Measurements from ENCODE around the gene LILRB4. TPM values are rescaled to one million over a fixed set of nuclear protein-coding genes. Genes with fewer than 3 reads are reported as not detected.
"Not testable (repeated sequence)": the region's sequence is repeated elsewhere in the genome, so short reads cannot be mapped to it uniquely, and the experiment has no call there.

LILRB4 gene
- total RNA-seq, 8 experiments from 2014 or later, result 0.18 to 0.87 (median 0.38) TPM; not detected in 3

DNA sequence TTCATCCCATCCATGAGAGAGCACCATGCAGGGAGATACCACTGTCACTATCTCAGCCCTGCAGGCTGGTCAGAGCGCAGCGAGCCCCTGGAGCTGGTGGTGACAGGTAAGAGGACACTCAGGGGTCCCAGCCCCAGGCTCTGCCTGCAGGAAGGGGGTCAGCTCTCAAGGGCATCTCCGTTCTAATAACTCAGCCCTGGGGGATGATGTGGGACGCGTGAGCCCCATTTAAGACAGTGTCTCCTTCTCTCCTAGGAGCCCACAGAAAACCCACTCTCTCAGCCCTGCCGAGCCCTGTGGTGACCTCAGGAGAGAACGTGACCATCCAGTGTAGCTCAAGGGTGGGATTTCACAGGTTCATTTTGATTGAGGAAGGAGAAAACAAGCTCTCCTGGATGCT lies 46.0 kb downstream of the LILRB4 start:
- Histone ChIP-seq H3K4me3 (no peak overlapping the region), H3K4me1 (replicated peaks in 1 of 2) (no peaks in the 10 kb centered on the region), H3K27ac (no peak overlapping the region)
- in situ Hi-C loops (cut with MboI; ENCODE audit: low pct_unique_long_range_greater_than_20kb in 2 of 9, low sequenced_read_pairs in 9 of 9, unreplicated experiment in 9 of 9), result no loop called here
- WGBS, 10 experiments, result 17 to 48% (median 23%) methylated on average over 2 to 5 of the region's 7 CpGs; no CpG with 5 or more reads in 7 of the 10 experiments
- no peak for ATAC-seq (replicated peaks in 6 of 8)

DNA sequence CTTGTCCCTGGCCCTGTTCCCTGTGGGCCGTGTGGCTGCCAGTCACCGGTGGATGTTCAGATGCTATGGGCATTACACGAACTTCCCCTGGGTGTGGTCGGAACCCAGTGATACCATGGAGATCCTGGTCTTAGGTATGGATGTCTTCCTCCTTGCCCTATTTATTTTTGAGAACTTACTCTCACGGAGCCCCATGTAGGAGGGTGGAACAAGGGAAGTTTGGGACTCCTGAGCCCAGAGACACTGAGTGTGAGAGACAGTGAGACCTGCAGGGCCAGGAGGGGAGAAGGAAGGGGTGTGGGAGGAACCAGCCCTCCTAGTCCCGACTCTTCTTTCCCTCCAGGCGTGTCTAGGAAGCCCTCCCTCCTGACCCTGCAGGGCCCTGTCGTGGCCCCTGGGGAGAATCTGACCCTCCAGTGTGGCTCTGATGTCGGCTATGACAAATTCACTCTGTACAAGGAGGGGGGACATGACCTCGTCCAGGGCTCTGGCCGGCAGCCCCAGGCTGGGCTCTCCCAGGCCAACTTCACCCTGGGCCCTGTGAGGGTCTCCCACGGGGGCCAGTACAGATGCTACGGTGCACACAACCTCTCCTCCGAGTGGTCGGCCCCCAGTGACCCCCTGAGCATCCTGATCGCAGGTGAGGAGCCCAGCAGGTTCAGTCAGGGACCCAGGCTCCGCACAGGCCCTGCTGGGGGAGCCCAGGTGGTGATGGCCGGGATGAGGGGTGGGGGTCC lies 46.6 kb downstream of the LILRB4 start:
- WGBS, 10 experiments, result 0 to 58% (median 16%) methylated on average over 1 to 9 of the region's 18 CpGs; no CpG with 5 or more reads in 3 of the 10 experiments

GRCh38 chr19:54709956-54710355 lies 47.2 kb downstream of the LILRB4 start:
- 0% methylated on average over 1 of the region's 13 CpGs; no CpG with 5 or more reads in 9 of the 10 experiments for WGBS, 10 experiments
- ATAC-seq (replicated peaks in 6 of 8); H3K4me1 ChIP-seq (replicated peaks in 1 of 2); H3K27ac ChIP-seq; H3K4me3 ChIP-seq; in situ Hi-C loops (cut with MboI; ENCODE audit: low pct_unique_long_range_greater_than_20kb in 2 of 9, low sequenced_read_pairs in 9 of 9, unreplicated experiment in 9 of 9): not testable (repeated sequence)

More for the DNA sequence above, 46.6 kb downstream of the LILRB4 start:
- no peak overlapping the region for H3K4me3 ChIP-seq
- H3K27ac ChIP-seq, result no peak overlapping the region
- ATAC-seq (replicated peaks in 6 of 8), result no peak
- in situ Hi-C loops (cut with MboI; ENCODE audit: low pct_unique_long_range_greater_than_20kb in 2 of 9, low sequenced_read_pairs in 9 of 9, unreplicated experiment in 9 of 9), result no loop called here
- H3K4me1 ChIP-seq (replicated peaks in 1 of 2), result no peaks in the 10 kb centered on the region

Other genes with a start within 250 kb of the LILRB4 start
- 100 to 1,000 TPM in 5 of 8 experiments, 1 to 10 TPM in 3; 1.7 to 440 (median 160) TPM for gene TTYH1, start 247.5 kb upstream of the LILRB4 start, total RNA-seq
- 100 to 1,000 TPM in 2 of 8 experiments, 10 to 100 TPM in 6; 38.5 to 156 (median 64.7) TPM for gene LENG8, start 213.8 kb upstream of the LILRB4 start, total RNA-seq
- 10 to 100 TPM in 2 of 8 experiments, 1 to 10 TPM in 6; 1.6 to 10.7 (median 3.7) TPM for gene LENG9, start 199.2 kb upstream of the LILRB4 start, total RNA-seq
- 10 to 100 TPM in 4 of 8 experiments, 1 to 10 TPM in 4; 1.4 to 46.9 (median 11.3) TPM for gene CDC42EP5, start 189.7 kb upstream of the LILRB4 start, total RNA-seq
- gene LAIR2, start 160.2 kb upstream of the LILRB4 start, total RNA-seq, result not detected
- under 1 TPM in 5 of 8 experiments, not detected in 3; 0.05 to 0.51 (median 0.10) TPM for gene LILRA2, start 89.2 kb upstream of the LILRB4 start, total RNA-seq
- under 1 TPM in 5 of 8 experiments, not detected in 3; 0.09 to 0.43 (median 0.20) TPM for gene LILRA1, start 69.4 kb upstream of the LILRB4 start, total RNA-seq
- gene LILRB1, start 32.5 kb upstream of the LILRB4 start, total RNA-seq, result 1 to 10 TPM in 1 of 8 experiments, under 1 TPM in 1, not detected in 6; 0.49 to 2.3 TPM
- under 1 TPM in 1 of 8 experiments, not detected in 7; 0.18 TPM for gene KIR3DL3, start 61.5 kb downstream of the LILRB4 start, total RNA-seq
- gene KIR2DL3, start 75.5 kb downstream of the LILRB4 start, total RNA-seq, result under 1 TPM in 3 of 8 experiments, not detected in 5; 0.13 to 0.57 (median 0.20) TPM
- under 1 TPM in 4 of 8 experiments, not detected in 4; 0.14 to 0.38 (median 0.23) TPM for gene KIR2DL1, start 106.8 kb downstream of the LILRB4 start, total RNA-seq
- under 1 TPM in 4 of 8 experiments, not detected in 4; 0.17 to 0.41 (median 0.32) TPM for gene KIR2DL4, start 140.6 kb downstream of the LILRB4 start, total RNA-seq
- under 1 TPM in 5 of 8 experiments, not detected in 3; 0.18 to 0.45 (median 0.33) TPM for gene KIR3DL1, start 153.5 kb downstream of the LILRB4 start, total RNA-seq
- under 1 TPM in 1 of 8 experiments, not detected in 7; 0.42 TPM for gene KIR2DS4, start 169.7 kb downstream of the LILRB4 start, total RNA-seq
- gene KIR3DL2, start 187.5 kb downstream of the LILRB4 start, total RNA-seq, result under 1 TPM in 3 of 8 experiments, not detected in 5; 0.17 to 0.43 (median 0.25) TPM
- gene FCAR, start 211.2 kb downstream of the LILRB4 start, total RNA-seq, result under 1 TPM in 1 of 8 experiments, not detected in 7; 0.24 TPM
- under 1 TPM in 1 of 8 experiments, not detected in 7; 0.14 TPM for gene NCR1, start 243.2 kb downstream of the LILRB4 start, total RNA-seq

All from motor neuron (in vitro differentiated cells).